ENCODE results near the gene RELN. TPM values are rescaled to one million over a fixed set of nuclear protein-coding genes. Genes with fewer than 3 reads are reported as not detected.

RELN gene
- total RNA-seq, 1 experiment from 2014 or later, result 0.02 TPM

- WGBS (ENCODE audit: extremely low coverage, insufficient read length, low lambda C conversion rate), result no CpG with 5 or more reads among the region's 2 CpGs
- H3K4me3 Mint-ChIP-seq, result no peak overlapping the region
- no peak overlapping the region for H4K8ac ChIP-seq (replicated peaks; ENCODE audit: insufficient read length, low read depth, low read length)
Observed at GRCh38 chr7:103683348-103683747, 306.1 kb downstream of the RELN start.

More at GRCh38 chr7:103683348-103683747, 306.1 kb downstream of the RELN start:
- H2BK20ac ChIP-seq (ENCODE audit: low read depth, low read length, poor library complexity, severe bottlenecking), result no peak overlapping the region
- H2BK12ac ChIP-seq (ENCODE audit: insufficient read length, low read depth, low read length), result no peak overlapping the region
- H3K4me1 Mint-ChIP-seq, result peaks cover 0 to 4% of the 10 kb centered on the region in 2 experiments; a peak in 2 of 4 replicates
- no peak overlapping the region for H4K91ac ChIP-seq (ENCODE audit: insufficient read length, low read depth, low read length)
- H2BK15ac ChIP-seq (ENCODE audit: low read depth, low read length), result no peak overlapping the region
- no peaks in the 10 kb centered on the region for H3K27me3 ChIP-seq (ENCODE audit: insufficient read depth, low read length)
- H3K9me3 Mint-ChIP-seq, result no peaks in the 10 kb centered on the region
- H2AK5ac ChIP-seq (ENCODE audit: insufficient read length, low read length), result no peak overlapping the region
- H3K4ac ChIP-seq (ENCODE audit: low read depth, low read length), result no peak overlapping the region
- no peak overlapping the region for H3K14ac ChIP-seq (ENCODE audit: insufficient read depth, low read length)
- no peak overlapping the region for H3K56ac ChIP-seq (ENCODE audit: insufficient read length, low read depth, low read length)
- no peak for DNase-seq
- no peaks in the 10 kb centered on the region for H3K23me2 ChIP-seq (ENCODE audit: insufficient read length, low read depth, low read length, poor library complexity, severe bottlenecking)
- no peak overlapping the region for H2BK5ac ChIP-seq (ENCODE audit: insufficient read length, low read length)
- H3K23ac ChIP-seq (ENCODE audit: insufficient read length, low read depth, low read length), result no peak overlapping the region
- no peak overlapping the region for H3K27ac ChIP-seq (ENCODE audit: insufficient read length, low read depth, low read length)
- no peak overlapping the region for H4K5ac ChIP-seq (ENCODE audit: insufficient read length, low read depth, low read length)
- no peak overlapping the region for H3K9ac ChIP-seq (ENCODE audit: extremely low read depth, insufficient read length, low read length)
- H2AFZ ChIP-seq (ENCODE audit: low read length), result no peak overlapping the region
- H3K36me3 Mint-ChIP-seq (ENCODE audit: insufficient read depth in 1 of 3, low read depth in 3 of 3), result no peaks in the 10 kb centered on the region
- H3K27me3 Mint-ChIP-seq (ENCODE audit: low read depth), result no peaks in the 10 kb centered on the region
- no peaks in the 10 kb centered on the region for H3K4me1 ChIP-seq (ENCODE audit: insufficient read depth, low read length)
- H3K27ac Mint-ChIP-seq, result no peak overlapping the region
- no peak for TF ChIP-seq CTCF (conservative IDR thresholded peaks at IDR 0.05)
- no peaks in the 10 kb centered on the region for H3K79me1 ChIP-seq (ENCODE audit: insufficient read depth, low read depth, low read length, poor library complexity, severe bottlenecking)
- H3K9me3 ChIP-seq (ENCODE audit: control insufficient read depth, low read depth, low read length), result no peaks in the 10 kb centered on the region
- no peaks in the 10 kb centered on the region for H3K79me2 ChIP-seq (ENCODE audit: insufficient read depth, low read length)
- no peak overlapping the region for H3T11ph ChIP-seq (ENCODE audit: low read length)
- no peaks in the 10 kb centered on the region for H4K20me1 ChIP-seq (ENCODE audit: control insufficient read depth, insufficient read depth, insufficient read length)
- H2BK120ac ChIP-seq (ENCODE audit: low read depth, low read length, poor library complexity, severe bottlenecking), result no peak overlapping the region
- no peak overlapping the region for H3K4me2 ChIP-seq (ENCODE audit: insufficient read depth, insufficient read length, low read length)
- no peak overlapping the region for H3K18ac ChIP-seq (ENCODE audit: insufficient read length, low read depth, low read length)

Data from H9 (cell line).